Inflammatory macrophage treated with lipopolysaccharide for 1 hour (primary cell): ENCODE data around the gene TYW5.

ENCODE experiments used
- DNase-seq, 2 donors: peaks; one replicate each; pipeline ENCODE4 v3.0.0-alpha.2; 2020 to 2022

Gene TYW5, protein sequence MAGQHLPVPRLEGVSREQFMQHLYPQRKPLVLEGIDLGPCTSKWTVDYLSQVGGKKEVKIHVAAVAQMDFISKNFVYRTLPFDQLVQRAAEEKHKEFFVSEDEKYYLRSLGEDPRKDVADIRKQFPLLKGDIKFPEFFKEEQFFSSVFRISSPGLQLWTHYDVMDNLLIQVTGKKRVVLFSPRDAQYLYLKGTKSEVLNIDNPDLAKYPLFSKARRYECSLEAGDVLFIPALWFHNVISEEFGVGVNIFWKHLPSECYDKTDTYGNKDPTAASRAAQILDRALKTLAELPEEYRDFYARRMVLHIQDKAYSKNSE

GRCh38 chr2:199955339-199956061 lies at the start of gene TYW5, which contains the start of gene MAIP1:
Gene TYW5, minus strand, starts transcription at chr2:199955491. Its CDS starts 21 bp downstream, at chr2:199955470.
Gene MAIP1, plus strand, starts transcription at chr2:199955582. Its CDS starts 217 bp downstream, at chr2:199955799.
- peak; percentile 69 to 81 for DNase-seq

DNA sequence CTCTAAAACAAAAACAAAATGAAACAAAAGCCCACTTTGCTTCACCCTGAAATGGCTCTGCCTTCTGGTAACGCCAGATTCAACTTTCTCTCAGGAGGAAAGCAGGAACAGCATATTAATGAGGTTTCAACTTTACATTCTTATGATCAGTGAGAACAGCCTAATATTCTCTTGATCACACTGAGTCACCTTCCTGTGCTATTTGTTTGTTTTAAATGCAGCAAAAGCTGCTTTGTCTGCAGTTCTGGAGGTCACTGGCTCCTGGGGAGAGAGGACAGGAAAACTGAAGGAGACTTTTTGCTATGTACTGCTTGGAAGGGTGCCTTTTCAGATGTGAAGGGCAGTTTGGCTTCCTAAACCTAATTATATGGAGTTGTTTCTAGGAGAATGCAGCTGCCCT lies 48.2 kb upstream of the TYW5 start:
- DNase-seq, result no peak

GRCh38 chr2:200000444-200001163 lies 45.3 kb upstream of the TYW5 start:
- no peak for DNase-seq

GRCh38 chr2:199999166-199999565 lies 43.9 kb upstream of the TYW5 start:
- no peak for DNase-seq

GRCh38 chr2:199997296-199997695 lies 42.0 kb upstream of the TYW5 start:
- DNase-seq, result no peak

DNA sequence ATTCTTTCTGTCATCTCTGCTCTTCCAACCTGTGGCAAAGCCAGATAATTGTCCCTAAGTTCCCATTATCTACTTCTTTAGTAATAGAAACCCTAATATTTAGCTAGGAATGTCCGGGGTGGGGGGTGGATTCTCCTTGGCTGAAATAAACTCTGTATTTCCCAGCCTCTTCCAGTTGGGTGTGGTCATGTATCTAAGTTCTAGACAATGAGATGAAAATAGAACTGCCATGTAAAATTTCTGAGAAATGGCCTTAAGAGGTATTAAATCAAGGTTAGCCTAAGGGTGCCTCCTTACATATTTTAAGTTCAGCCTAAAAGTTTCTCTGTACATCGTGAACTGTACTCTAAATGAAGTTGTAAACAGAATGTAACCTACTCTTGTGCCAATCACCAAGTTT lies 39.6 kb upstream of the TYW5 start:
- DNase-seq, result no peak

DNA sequence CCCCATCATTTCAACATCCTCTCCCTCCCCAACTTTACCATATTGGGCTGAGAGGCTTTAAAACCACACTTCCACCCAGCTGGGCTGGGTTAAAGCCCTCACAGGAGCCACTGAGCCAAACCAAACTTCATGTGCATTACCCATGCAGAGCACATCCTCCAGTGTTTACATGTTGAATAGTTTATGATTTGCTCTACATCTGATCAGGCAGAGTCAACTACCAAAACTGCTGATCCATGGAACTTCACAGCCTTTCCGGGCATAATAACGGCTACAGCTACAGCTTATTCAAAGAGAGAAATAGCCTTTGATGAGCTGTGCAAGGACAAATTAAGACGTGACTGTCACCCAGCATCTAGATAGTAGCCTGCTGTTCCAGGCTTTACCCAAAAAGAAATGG lies 39.1 kb upstream of the TYW5 start:
- no peak for DNase-seq

GRCh38 chr2:199992296-199992695 lies 37.0 kb upstream of the TYW5 start:
- DNase-seq, result no peak

GRCh38 chr2:199991691-199992090 lies 36.4 kb upstream of the TYW5 start:
- DNase-seq, result no peak

DNA sequence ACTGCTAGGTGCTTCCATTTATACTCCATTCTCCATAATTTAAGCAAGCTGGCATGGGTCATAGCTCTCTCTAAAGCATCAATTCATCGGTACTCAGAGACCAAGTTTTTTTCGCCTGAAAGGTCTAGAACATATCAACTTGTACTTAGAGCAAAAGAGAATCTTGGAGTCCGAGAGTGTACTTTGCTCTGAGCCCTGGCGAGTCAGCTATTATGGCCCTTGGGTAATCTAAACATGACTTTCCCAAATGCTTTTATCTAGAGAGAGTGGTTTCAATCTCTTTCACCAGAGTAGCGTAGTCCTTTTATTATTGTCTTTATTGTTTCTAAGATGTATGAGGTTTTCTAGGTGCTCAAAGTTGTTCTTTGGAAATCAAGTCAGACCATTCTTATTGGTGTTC lies 34.5 kb upstream of the TYW5 start:
- no peak for DNase-seq

GRCh38 chr2:199988151-199988550 lies 32.9 kb upstream of the TYW5 start:
- no peak for DNase-seq

DNA sequence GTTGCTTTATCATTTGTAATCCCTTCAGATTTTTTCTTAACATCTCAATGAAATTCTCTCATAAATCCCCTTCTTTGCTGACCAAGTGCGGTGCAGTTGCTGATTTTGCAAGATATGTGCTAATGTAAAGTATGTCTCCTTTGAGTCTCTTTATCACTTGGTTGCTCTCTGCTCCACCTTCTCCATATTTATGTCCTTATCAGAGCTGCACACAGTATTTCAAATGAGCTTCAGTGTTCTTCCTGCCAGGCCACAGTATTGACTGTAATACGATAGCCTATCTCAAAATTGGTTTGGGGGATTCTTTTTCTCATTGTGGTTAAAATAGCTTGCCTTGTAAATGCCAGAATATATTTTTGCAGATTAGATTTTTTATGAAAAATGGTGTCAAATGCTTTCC lies 32.3 kb upstream of the TYW5 start:
- DNase-seq, result no peak

DNA sequence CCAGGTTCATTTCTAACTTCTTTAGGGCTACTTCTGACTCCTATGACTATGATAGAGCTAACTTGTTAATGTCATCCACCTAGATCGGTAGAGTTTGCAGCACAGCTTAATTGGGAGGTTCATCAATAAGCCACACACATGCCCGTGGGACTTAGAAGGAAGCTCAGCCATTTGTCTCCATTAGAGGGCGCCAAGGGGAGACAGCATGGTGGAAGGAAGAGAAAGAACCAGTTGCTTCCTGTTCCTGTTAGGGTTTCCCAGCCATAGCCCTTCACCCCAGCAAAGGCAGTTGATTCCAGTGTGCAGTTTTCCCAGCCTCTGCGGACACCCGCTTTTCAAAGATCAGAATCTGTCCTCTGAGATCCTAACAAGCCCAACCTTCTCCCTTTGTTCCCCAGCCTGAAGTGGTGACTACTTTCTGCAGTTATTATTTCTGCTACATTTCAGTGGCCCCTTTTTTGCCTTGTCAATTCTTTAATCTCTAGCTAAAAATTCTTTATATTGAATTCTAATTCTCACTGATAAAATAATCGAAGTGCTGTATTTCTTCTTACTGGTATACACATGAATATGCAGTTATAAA lies 30.4 kb upstream of the TYW5 start:
- DNase-seq, result peak; percentile 71 to 91

- DNase-seq, result no peak
These were observed 29.5 kb upstream of the TYW5 start for GRCh38 chr2:199984755-199985154.

- no peak for DNase-seq
These were observed 28.9 kb upstream of the TYW5 start for GRCh38 chr2:199984159-199984558.

DNA sequence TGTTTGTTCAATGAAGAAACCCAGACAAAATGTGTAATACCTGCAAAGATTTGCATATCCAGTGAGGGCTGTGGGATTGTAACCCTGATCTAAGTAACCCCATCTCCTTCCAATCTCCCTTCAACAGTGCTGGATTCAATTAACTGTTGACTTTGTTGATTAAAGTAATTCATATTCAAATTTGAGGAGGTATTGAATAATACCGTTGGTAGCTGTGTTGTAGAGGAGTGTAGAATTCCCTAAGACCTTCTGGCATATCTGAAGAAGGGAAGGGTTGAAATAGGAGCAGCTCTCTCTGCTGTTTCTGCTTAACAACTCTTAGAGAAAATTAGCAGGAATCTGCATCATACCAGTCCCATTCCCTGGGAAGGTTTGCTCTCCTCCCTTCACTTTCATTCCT lies 28.2 kb upstream of the TYW5 start:
- no peak for DNase-seq

- DNase-seq, result no peak
These were observed 27.0 kb upstream of the TYW5 start for GRCh38 chr2:199982126-199982843.

DNA sequence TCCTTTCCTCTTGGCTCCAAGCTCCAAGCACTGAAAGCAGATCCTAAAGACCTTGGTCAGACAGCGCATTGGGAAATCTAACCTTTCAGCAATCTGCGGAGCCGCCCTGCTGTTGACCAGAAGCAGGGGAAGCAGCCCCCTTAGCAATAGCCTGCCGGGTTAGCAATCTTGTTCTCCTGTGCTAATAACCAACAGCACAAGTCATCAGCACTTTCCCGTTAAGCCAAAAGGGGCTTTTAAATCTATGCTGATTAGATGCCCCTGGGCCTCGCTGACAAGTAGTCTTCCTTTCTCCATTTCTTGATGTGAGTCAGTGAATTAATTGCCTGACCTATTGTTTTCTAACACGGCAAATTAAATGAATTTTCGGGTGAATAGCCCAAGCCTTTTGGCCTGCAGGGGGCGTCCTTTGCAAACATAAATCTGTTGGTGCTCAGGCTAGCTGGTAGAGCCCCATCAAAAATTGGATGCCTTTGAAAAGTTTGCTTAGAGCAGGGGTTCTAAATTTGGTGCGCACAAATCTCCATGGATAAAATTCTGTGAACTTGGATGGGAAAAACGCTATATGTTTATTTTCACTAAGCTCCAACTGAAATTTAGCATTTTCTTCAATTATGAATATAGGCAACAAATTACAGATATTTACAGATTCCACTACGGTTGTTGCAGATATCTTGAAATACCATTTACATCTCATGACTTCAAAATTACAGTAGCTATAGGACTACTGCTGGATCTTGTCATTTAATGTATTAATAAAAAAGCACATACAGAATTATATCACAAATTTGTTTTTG lies 24.7 kb upstream of the TYW5 start:
- DNase-seq, result peak; percentile 60 to 96

DNA sequence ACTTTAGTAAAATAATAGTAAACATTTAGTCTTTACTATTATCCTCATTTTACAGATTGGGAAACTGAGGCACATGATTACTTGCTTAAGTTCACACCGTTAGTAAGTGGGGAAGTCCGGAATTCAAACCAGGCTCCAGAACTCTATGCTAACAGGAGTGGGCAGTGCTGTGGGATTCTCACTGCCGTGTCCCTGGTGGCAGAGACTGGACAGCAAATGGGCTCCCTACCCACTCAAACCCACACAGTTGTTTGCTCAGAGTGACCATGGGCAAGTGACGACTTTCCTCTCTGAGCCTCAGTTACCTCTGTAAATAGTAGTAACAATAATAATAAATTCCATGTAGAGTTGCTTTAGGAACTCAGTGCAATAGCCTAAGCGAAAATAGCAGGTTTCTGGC lies 24.1 kb upstream of the TYW5 start:
- DNase-seq, result peak; percentile 12 to 35

GRCh38 chr2:199977984-199978415 lies 22.7 kb upstream of the TYW5 start:
- peak; percentile 72 to 93 for DNase-seq

- DNase-seq, result no peak
These were observed 20.1 kb upstream of the TYW5 start for GRCh38 chr2:199975273-199975895.
